ENCODE results near the gene PITHD1.
"Not testable (repeated sequence)": the region's sequence is repeated elsewhere in the genome, so short reads cannot be mapped to it uniquely, and the experiment has no call there.

PITHD1 gene

DNA sequence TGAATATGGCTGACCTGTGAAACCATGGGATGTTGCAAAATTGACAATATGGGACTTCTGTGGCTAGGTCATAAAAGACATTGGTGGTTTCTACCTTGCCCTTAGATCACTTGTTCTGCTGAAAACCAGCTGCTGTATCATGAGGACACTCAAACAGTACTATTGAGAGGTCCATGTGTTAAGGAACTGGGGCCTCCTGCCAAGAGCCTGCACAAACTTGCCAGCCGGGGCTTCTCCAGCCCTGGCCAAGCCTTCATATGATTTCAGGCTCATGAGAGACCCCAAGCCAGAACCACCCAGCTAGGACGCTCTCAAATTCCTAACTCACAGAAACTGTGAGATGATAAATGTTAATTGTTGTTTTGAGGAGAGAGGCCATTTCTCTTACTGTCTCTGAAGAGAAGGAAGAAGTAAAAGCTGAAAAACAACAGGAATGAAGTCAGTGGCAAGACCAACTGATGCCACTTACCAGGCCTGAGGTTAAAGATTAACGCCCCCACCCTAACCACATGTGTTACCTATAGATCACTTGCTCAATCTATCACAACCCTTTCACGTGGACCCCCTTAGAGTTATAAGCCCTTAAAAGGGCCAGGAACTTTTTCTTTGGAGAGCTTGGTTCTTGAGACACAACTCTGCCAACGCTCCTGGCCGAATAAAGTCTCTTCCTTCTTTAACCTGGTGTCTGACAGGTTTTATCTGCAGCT is 3.9 kb upstream of the PITHD1 start:
- DNase-seq (ENCODE audit: low read depth) = no peak

DNA sequence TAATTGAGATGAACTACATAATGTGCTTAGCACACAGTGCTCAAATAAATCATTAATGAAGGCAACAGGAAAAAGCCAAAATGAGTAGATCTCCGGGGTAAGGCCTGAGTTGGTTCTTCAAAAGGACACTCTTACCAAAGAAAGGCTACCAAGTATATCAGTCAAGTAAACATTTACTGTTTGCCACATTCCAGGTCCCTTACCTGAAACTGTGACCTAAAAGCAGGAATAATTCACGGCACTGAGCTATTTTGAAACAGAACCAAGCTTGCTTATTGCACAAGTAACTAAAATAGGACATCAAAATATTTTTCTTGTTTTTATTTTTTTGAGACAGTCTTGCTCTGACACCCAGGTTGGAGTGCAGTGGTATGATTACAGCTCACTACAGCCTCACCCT is 2.0 kb upstream of the PITHD1 start:
- no peak for DNase-seq (ENCODE audit: low read depth)

DNA sequence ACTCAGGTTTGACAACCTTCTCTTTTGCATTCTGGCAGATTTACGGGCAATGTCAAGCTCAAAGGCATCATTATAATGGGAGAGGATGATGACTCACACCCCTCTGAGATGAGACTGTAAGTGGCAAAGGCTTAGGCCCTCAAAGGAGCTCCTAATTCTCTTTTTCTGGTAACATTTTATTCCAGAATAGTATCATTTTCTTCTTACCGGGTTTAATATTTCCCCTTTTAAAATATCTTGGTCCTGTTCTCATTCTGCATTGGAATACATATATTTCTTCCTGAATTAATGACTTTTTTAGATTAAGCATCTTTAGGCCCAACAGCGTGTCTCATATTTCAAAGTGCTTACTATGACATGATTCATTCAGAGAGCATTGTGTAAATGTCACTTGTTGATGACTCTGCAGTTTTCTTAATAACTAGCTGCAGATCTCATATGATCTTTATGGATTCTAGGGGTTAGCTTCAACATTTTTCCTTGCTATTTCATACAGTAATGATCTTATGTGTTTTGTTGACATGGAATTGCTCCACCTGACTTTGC is 1.7 kb downstream of the PITHD1 start:
- no peak for DNase-seq (ENCODE audit: low read depth)

DNA sequence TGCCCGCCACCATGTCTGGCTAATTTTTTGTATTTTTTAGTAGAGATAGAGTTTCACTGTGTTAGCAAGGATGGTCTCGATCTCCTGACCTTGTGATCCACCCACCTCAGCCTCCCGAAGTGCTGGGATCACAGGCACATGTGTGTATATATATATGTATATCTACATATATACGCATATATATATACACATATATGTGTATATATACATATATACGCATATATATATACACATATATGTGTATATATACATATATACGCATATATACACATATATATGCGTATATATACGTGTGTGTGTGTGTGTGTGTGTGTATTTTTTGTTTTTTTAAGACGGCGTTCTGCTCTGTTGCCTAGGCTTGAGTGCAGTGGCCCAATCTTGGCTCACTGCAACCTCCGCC is 4.9 kb downstream of the PITHD1 start:
- not testable (repeated sequence) for DNase-seq (ENCODE audit: low read depth)

GRCh38 chr1:23784846-23785245 is 6.6 kb downstream of the PITHD1 start:
- DNase-seq (ENCODE audit: low read depth) = no peak

DNA sequence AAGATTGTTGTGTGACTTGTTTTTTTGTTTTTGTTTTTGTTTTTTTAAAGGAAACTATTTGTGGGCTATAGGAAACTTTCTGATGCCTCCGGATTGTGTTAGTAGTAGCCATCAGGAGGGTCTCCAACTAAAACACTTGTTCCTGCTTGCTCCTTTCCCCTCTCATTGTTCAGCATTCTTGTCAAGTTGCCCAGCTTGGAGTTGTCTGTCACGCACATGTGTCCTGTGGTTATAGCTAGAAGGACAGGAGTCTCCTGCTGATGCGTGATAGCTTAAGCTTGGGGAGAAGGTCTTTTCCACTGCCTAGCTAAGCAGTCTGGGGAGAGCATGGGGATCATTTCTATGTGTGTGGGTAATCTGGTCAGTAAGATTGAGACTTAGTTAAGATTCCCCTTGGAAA is 9.5 kb downstream of the PITHD1 start:
- DNase-seq (ENCODE audit: low read depth) = no peak

- no peak for DNase-seq (ENCODE audit: low read depth)
Observed at GRCh38 chr1:23788695-23789094, 10.5 kb downstream of the PITHD1 start.

DNA sequence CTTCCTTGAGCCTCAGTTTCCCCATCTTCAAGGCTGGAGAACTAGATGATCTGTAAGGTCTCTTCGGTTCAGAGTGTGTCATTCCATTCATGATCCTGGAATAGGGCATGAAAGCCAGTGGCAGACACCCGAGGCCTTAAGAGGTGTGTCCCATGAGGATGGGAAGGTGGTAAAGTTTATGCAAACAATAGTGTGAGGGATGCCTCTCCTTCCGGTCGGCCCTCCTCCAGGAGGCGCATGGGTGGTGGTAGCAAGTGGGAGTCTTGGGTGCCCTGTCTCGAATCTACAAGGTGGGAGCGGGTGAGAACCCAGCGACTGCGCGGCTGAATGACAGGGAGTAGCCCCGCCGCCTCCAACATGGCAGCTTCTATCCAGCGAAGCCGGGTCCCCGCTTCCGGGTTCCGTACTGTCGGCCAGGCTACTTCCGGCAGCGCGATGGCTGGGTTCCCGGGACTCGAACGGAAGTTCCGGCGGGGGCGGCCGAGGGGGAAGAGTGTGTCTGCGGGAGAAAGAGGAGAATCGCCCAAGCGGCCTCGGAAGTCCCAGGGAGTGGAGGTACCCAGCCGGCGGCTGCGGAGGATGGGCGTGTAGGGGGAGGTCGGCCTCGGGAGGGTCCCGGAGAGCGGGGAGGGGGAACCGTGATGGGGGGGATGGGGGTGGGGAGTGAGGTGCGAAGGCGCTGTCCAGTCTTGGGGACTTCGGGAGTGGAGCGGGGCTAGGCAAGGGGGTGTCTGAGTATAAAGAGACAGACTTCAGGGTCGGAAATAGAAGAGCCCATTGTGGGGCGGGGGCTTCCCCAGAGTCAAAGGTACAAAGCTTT is 12.7 kb downstream of the PITHD1 start, which contains the start of gene LYPLA2:
Gene LYPLA2 (plus strand): TSS at position 450 of the 820 bp plus-strand sequence. CDS start 1,538 bp downstream, outside the sequence.
- peak; percentile 77 for DNase-seq (ENCODE audit: low read depth)

GRCh38 chr1:23791516-23792047 is 13.4 kb downstream of the PITHD1 start:
- no peak for DNase-seq (ENCODE audit: low read depth)

DNA sequence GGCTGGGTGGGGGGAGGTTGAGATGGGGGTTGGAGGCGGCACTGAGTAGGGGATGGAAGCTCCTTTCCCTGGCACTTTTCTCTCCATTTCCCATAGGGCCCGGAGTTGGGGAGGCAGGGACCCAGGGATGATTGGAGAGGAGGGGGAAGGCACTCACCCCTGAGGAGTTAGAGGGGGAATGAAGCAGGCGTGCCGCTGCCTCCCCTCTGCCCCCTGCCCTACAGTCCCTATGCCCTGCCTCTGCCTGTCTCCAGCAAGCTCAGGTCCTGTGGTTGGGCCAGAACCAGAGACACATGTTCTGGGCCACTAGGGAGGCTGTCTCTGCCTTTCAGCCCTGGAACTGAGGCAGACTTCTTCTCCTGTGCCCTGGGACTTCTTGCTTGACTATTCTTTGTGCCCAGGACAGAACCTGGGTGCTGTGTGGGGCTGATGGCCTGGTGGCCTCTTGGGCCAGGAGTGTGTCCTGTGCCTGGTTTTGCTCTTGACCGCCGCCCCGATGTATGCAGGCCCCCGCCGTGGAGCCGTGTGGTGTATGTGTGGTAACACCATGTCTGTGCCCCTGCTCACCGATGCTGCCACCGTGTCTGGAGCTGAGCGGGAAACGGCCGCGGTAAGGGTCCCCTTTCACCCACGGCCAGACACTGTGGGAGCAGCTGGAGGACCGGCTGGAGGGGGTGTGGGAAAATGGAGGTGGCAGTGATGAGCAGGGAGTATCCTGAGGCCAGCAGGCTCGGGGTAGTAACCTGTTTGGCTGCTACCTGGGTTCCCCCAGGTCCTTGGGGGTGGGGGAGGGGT is 14.1 kb downstream of the PITHD1 start:
- no peak for DNase-seq (ENCODE audit: low read depth)

GRCh38 chr1:23793018-23793781 is 15.0 kb downstream of the PITHD1 start:
- no peak for DNase-seq (ENCODE audit: low read depth)

DNA sequence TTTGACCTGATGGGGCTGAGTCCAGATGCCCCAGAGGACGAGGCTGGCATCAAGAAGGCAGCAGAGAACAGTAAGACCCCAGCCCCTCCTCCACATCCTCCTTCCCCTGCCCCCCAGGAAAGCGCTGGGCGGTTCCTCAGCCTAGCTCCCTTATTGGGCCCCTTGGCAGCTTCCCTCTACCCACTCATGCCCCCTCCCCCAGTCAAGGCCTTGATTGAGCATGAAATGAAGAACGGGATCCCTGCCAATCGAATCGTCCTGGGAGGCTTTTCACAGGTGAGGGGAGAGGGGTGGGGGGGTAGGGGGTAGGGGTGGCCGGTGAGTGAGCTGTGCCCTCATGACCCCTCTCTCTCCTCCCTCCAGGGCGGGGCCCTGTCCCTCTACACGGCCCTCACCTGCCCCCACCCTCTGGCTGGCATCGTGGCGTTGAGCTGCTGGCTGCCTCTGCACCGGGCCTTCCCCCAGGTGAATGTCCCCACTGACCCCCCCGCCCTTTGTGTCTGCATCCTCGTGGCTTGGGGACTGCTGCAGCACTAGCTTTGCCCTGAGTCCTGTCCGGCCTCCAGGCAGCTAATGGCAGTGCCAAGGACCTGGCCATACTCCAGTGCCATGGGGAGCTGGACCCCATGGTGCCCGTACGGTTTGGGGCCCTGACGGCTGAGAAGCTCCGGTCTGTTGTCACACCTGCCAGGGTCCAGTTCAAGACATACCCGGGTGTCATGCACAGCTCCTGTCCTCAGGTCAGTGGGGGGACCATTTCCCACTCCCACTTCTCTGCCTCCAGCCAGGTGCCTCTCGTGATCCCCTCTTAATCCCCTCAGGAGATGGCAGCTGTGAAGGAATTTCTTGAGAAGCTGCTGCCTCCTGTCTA is 15.9 kb downstream of the PITHD1 start:
- no peak for DNase-seq (ENCODE audit: low read depth)

GRCh38 chr1:23794732-23795182 is 16.5 kb downstream of the PITHD1 start:
- not testable (repeated sequence) for DNase-seq (ENCODE audit: low read depth)

- no peak for DNase-seq (ENCODE audit: low read depth)
Observed at GRCh38 chr1:23795676-23796465, 17.7 kb downstream of the PITHD1 start.

- DNase-seq (ENCODE audit: low read depth) = no peak
Observed at GRCh38 chr1:23796466-23797271, 18.5 kb downstream of the PITHD1 start.

GRCh38 chr1:23797478-23798448 is 19.5 kb downstream of the PITHD1 start:
- no peak for DNase-seq (ENCODE audit: low read depth)

DNA sequence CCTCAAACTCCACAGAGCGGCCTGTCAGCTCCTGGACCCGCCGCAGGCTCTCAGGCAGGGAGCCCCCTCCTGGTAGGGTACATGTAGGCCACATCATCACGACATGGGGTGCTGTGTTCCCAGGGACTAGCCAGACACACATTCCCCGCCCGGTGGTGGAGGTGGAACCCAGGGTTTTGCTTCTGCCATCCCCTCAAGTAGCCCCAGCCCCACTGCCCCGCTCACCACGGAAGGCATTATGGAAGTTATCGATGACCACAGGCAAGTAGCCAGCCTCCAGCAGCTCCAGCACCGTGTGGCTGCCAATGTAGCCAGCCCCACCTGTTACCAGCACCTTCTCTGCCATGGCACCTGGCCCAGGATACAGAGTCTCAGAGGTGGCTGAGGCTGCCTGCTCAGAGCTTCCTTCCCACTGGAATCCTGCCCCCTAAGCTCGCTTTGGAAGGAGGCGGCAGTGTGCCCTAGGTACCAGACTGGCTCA is 20.5 kb downstream of the PITHD1 start:
- no peak for DNase-seq (ENCODE audit: low read depth)
